Chondrocyte (in vitro differentiated cells): Measurements from ENCODE around the gene DUSP22. TPM values are rescaled to one million over a fixed set of nuclear protein-coding genes. Genes with fewer than 3 reads are reported as not detected.

Source experiments
- DNase-seq: peaks from one replicate; pipeline ENCODE4 v3.0.0; 2021; ENCODE audit warnings: mixed read lengths, low spot score
- H3K27ac Mint-ChIP-seq: one replicate; pipeline ENCODE4 v1.8.0; 2021; ENCODE audit warnings: mild to moderate bottlenecking, moderate library complexity, mixed read lengths; ENCODE audit not compliant: unreplicated experiment
- H3K27me3 Mint-ChIP-seq: 2 replicates; pipeline ENCODE4 v1.8.0; 2021; ENCODE audit warnings: low read depth, mixed read lengths
- H3K36me3 Mint-ChIP-seq: 2 replicates; pipeline ENCODE4 v1.8.0; 2021; ENCODE audit warnings: low read depth, mixed read lengths
- H3K4me1 Mint-ChIP-seq: 2 replicates; pipeline ENCODE4 v1.8.0; 2021; ENCODE audit warnings: low read depth, mild to moderate bottlenecking, mixed read lengths
- H3K4me3 Mint-ChIP-seq: one replicate; pipeline ENCODE4 v1.8.0; 2021; ENCODE audit warnings: mild to moderate bottlenecking, moderate library complexity, mixed read lengths; ENCODE audit not compliant: unreplicated experiment
- H3K9me3 Mint-ChIP-seq: 2 replicates; pipeline ENCODE4 v1.8.0; 2021; ENCODE audit warnings: low read depth, mixed read lengths
- CTCF ChIP-seq: fragments of 200-600 bp; sonication (generic); IDR thresholded peaks from 2 replicates; pipeline ENCODE4 v1.5.0; 2021; ENCODE audit warnings: antibody characterized with exemption, mild to moderate bottlenecking, moderate library complexity
- total RNA-seq: library from RNA; stranded (reverse); gene quantifications from 3 replicates; pipeline ENCODE4 v1.2.1, GENCODE V29; 2021

The DUSP22 gene
- total RNA-seq, 1 donor from 2014 or later = 34.2 TPM

GRCh38 chr6:293193-294174 is 1.2 kb downstream of the DUSP22 start:
- no peak for TF ChIP-seq CTCF
- Mint-ChIP-seq H3K4me1 (peaks cover 14% of the 10 kb centered on the region), H3K27me3 (peaks cover 3% of the 10 kb centered on the region), H3K4me3 (peak overlapping the region; percentile 88), H3K9me3 (no peaks in the 10 kb centered on the region), H3K36me3 (no peaks in the 10 kb centered on the region), H3K27ac (peak overlapping the region; percentile 80)
- no peak for DNase-seq

- H3K9me3 Mint-ChIP-seq = no peaks in the 10 kb centered on the region
- H3K4me3 Mint-ChIP-seq = no peak overlapping the region
- DNase-seq = no peak
- peaks cover 14% of the 10 kb centered on the region for H3K4me1 Mint-ChIP-seq
- no peak for TF ChIP-seq CTCF
- no peak overlapping the region for H3K27ac Mint-ChIP-seq
- no peaks in the 10 kb centered on the region for H3K27me3 Mint-ChIP-seq
- no peaks in the 10 kb centered on the region for H3K36me3 Mint-ChIP-seq
Measured at GRCh38 chr6:294656-295565, 2.6 kb downstream of the DUSP22 start.

GRCh38 chr6:296151-297122 is 4.2 kb downstream of the DUSP22 start:
- no peaks in the 10 kb centered on the region for H3K36me3 Mint-ChIP-seq
- no peaks in the 10 kb centered on the region for H3K9me3 Mint-ChIP-seq
- H3K27me3 Mint-ChIP-seq = no peaks in the 10 kb centered on the region
- peaks cover 9% of the 10 kb centered on the region for H3K4me1 Mint-ChIP-seq
- DNase-seq = peak; percentile 92
- no peak for TF ChIP-seq CTCF
- H3K4me3 Mint-ChIP-seq = no peak overlapping the region
- no peak overlapping the region for H3K27ac Mint-ChIP-seq

GRCh38 chr6:297571-298232 is 5.4 kb downstream of the DUSP22 start:
- Mint-ChIP-seq H3K27ac (no peak overlapping the region), H3K36me3 (no peaks in the 10 kb centered on the region), H3K9me3 (no peaks in the 10 kb centered on the region), H3K27me3 (no peaks in the 10 kb centered on the region), H3K4me3 (no peak overlapping the region), H3K4me1 (peaks cover 7% of the 10 kb centered on the region)
- no peak for DNase-seq
- no peak for TF ChIP-seq CTCF
